B cell (primary cell): ENCODE results near the gene KRTAP1-4.
"Not testable (repeated sequence)": the region's sequence is repeated elsewhere in the genome, so short reads cannot be mapped to it uniquely, and the experiment has no call there.

Experiments
- CTCF ChIP-seq: fragments of 200-600 bp; IDR thresholded peaks from one replicate; pipeline ENCODE4 v1.8.0; 2022; ENCODE audit warnings: antibody characterized with exemption, mild to moderate bottlenecking
- EZH2 ChIP-seq: IDR thresholded peaks from 2 replicates; pipeline ENCODE4 v1.6.1; 2012; ENCODE audit warnings: borderline replicate concordance, low read depth, mild to moderate bottlenecking, moderate library complexity, low read length; ENCODE audit not compliant: insufficient read depth, poor library complexity, severe bottlenecking

- TF ChIP-seq CTCF, EZH2: not testable (repeated sequence)
Measured at GRCh38 chr17:40999563-40999962, 30.4 kb downstream of the KRTAP1-4 start, which contains the start of gene KRTAP3-2.
